H9 (cell line): ENCODE results near the gene SNX5. TPM values are rescaled to one million over a fixed set of nuclear protein-coding genes. Genes with fewer than 3 reads are reported as not detected.

Experiments used
- DNase-seq: peaks from one replicate; pipeline ENCODE4 v3.0.0-alpha.2; 2017
- H2AFZ ChIP-seq: one replicate; pipeline ENCODE4 v1.6.1; 2013; ENCODE audit warnings: mild to moderate bottlenecking, low read length, control low read depth, moderate library complexity
- H2AK5ac ChIP-seq: 2 replicates; pipeline ENCODE4 v1.6.1; 2013; ENCODE audit warnings: low read length, control low read depth, mixed read lengths; ENCODE audit not compliant: insufficient read length
- H2BK120ac ChIP-seq: one replicate; pipeline ENCODE4 v1.6.1; 2013; ENCODE audit warnings: low read depth, mild to moderate bottlenecking, low read length, control low read depth, inconsistent platforms; ENCODE audit not compliant: poor library complexity, severe bottlenecking
- H2BK12ac ChIP-seq: 2 replicates; pipeline ENCODE4 v1.6.1; 2013; ENCODE audit warnings: low read length, control low read depth, mixed read lengths, low read depth; ENCODE audit not compliant: insufficient read length
- H2BK15ac ChIP-seq: 2 replicates; pipeline ENCODE4 v1.6.1; 2013; ENCODE audit warnings: low read depth, low read length, control low read depth
- H2BK20ac ChIP-seq: one replicate; pipeline ENCODE4 v1.6.1; 2013; ENCODE audit warnings: low read depth, mild to moderate bottlenecking, low read length, control low read depth, inconsistent platforms; ENCODE audit not compliant: poor library complexity, severe bottlenecking
- H2BK5ac ChIP-seq: 2 replicates; pipeline ENCODE4 v1.6.1; 2013; ENCODE audit warnings: low read length, control low read depth, mixed read lengths; ENCODE audit not compliant: insufficient read length
- H3K14ac ChIP-seq: 2 replicates; pipeline ENCODE4 v1.6.1; 2013; ENCODE audit warnings: low read length, control low read depth; ENCODE audit not compliant: insufficient read depth
- H3K18ac ChIP-seq: 2 replicates; pipeline ENCODE4 v1.6.1; 2013; ENCODE audit warnings: low read depth, mild to moderate bottlenecking, mixed read lengths, low read length, control low read depth; ENCODE audit not compliant: insufficient read length
- H3K23ac ChIP-seq: 2 replicates; pipeline ENCODE4 v1.6.1; 2013; ENCODE audit warnings: low read length, control low read depth, mixed read lengths, low read depth; ENCODE audit not compliant: insufficient read length
- H3K23me2 ChIP-seq: 2 replicates; pipeline ENCODE4 v1.6.1; 2013; ENCODE audit warnings: low read depth, mild to moderate bottlenecking, mixed read lengths, low read length, control low read depth; ENCODE audit not compliant: insufficient read length, poor library complexity, severe bottlenecking
- H3K27ac ChIP-seq: 2 replicates; pipeline ENCODE4 v1.5.1; 2013; ENCODE audit warnings: low read length, control low read depth, mixed read lengths, low read depth; ENCODE audit not compliant: insufficient read length
- H3K27me3 ChIP-seq: 2 replicates; pipeline ENCODE4 v1.6.1; 2013; ENCODE audit warnings: low read length, control low read depth, inconsistent platforms; ENCODE audit not compliant: insufficient read depth
- H3K4ac ChIP-seq: 2 replicates; pipeline ENCODE4 v1.6.1; 2013; ENCODE audit warnings: low read depth, mild to moderate bottlenecking, control low read depth, inconsistent platforms, low read length, moderate library complexity
- H3K4me1 ChIP-seq: 2 replicates; pipeline ENCODE4 v1.6.1; 2013; ENCODE audit warnings: low read length, control low read depth, inconsistent platforms; ENCODE audit not compliant: insufficient read depth
- H3K4me2 ChIP-seq: 2 replicates; pipeline ENCODE4 v1.6.1; 2013; ENCODE audit warnings: low read length, control low read depth, mixed read lengths; ENCODE audit not compliant: insufficient read length, insufficient read depth
- H3K56ac ChIP-seq: 2 replicates; pipeline ENCODE4 v1.6.1; 2013; ENCODE audit warnings: low read depth, mild to moderate bottlenecking, mixed read lengths, low read length, control low read depth; ENCODE audit not compliant: insufficient read length
- H3K79me1 ChIP-seq: 2 replicates; pipeline ENCODE4 v1.6.1; 2013; ENCODE audit warnings: low read depth, mild to moderate bottlenecking, moderate library complexity, low read length, control low read depth, inconsistent platforms; ENCODE audit not compliant: insufficient read depth, poor library complexity, severe bottlenecking
- H3K79me2 ChIP-seq: 2 replicates; pipeline ENCODE4 v1.6.1; 2013; ENCODE audit warnings: low read length, control low read depth, inconsistent platforms; ENCODE audit not compliant: insufficient read depth
- H3K9ac ChIP-seq: 2 replicates; pipeline ENCODE4 v1.6.1; 2013; ENCODE audit warnings: low read length, control low read depth, mixed read lengths; ENCODE audit not compliant: insufficient read length; ENCODE audit errors: extremely low read depth
- H3K9me3 ChIP-seq: one replicate; pipeline ENCODE4 v1.6.1; 2013; ENCODE audit warnings: low read depth, low read length, inconsistent platforms; ENCODE audit not compliant: control insufficient read depth
- H3T11ph ChIP-seq: one replicate; pipeline ENCODE4 v1.6.1; 2013; ENCODE audit warnings: mild to moderate bottlenecking, low read length, control low read depth, inconsistent platforms
- H4K20me1 ChIP-seq: one replicate; pipeline ENCODE4 v1.6.1; 2013; ENCODE audit not compliant: control insufficient read depth, insufficient read length, insufficient read depth
- H4K5ac ChIP-seq: 2 replicates; pipeline ENCODE4 v1.6.1; 2013; ENCODE audit warnings: low read depth, mild to moderate bottlenecking, mixed read lengths, low read length, control low read depth; ENCODE audit not compliant: insufficient read length
- H4K8ac ChIP-seq: replicated peaks from 2 replicates; pipeline ENCODE4 v1.6.1; 2013; ENCODE audit warnings: low read length, control low read depth, mixed read lengths, low read depth; ENCODE audit not compliant: insufficient read length
- H4K91ac ChIP-seq: 2 replicates; pipeline ENCODE4 v1.6.1; 2013; ENCODE audit warnings: low read depth, mild to moderate bottlenecking, moderate library complexity, mixed read lengths, low read length, control low read depth; ENCODE audit not compliant: insufficient read length
- H3K27ac Mint-ChIP-seq, 3 experiments: 2 replicates in 2 of 3; 3 replicates in 1 of 3; pipeline ENCODE4 v1.8.0; 2020 to 2021; ENCODE audit warnings: mixed read lengths in 3 of 3, mild to moderate bottlenecking in 1 of 3, moderate library complexity in 1 of 3
- H3K27me3 Mint-ChIP-seq: 2 replicates; pipeline ENCODE4 v1.8.0; 2021; ENCODE audit warnings: low read depth, mild to moderate bottlenecking, moderate library complexity, mixed read lengths
- H3K36me3 Mint-ChIP-seq, 3 experiments: 2 replicates in 2 of 3; 3 replicates in 1 of 3; pipeline ENCODE4 v1.8.0; 2020 to 2021; ENCODE audit warnings: low read depth in 3 of 3, mixed read lengths in 3 of 3; ENCODE audit not compliant: insufficient read depth in 1 of 3
- H3K4me1 Mint-ChIP-seq, 2 experiments: 2 replicates each; pipeline ENCODE4 v1.8.0; 2020; ENCODE audit warnings: mixed read lengths in 2 of 2
- H3K4me3 Mint-ChIP-seq, 2 experiments: 2 replicates in 1 of 2; 3 replicates in 1 of 2; pipeline ENCODE4 v1.8.0; 2020 to 2021; ENCODE audit warnings: mild to moderate bottlenecking in 2 of 2, mixed read lengths in 2 of 2, moderate library complexity in 1 of 2
- H3K9me3 Mint-ChIP-seq, 2 experiments: 2 replicates in 1 of 2; 3 replicates in 1 of 2; pipeline ENCODE4 v1.8.0; 2020; ENCODE audit warnings: mild to moderate bottlenecking in 2 of 2, mixed read lengths in 2 of 2, moderate library complexity in 1 of 2
- WGBS: extraction: QIAGEN DNeasy Blood & Tissue Kit; methylation state at CpG from one replicate; pipeline ENCODE4 v1.1.7; 2013; ENCODE audit warnings: missing lambda C conversion rate, low lambda C conversion rate, mixed read lengths; ENCODE audit not compliant: insufficient read length; ENCODE audit errors: extremely low coverage; 5-methylcytosine and 5-hydroxymethylcytosine counted together
- total RNA-seq: library from RNA; stranded (reverse); gene quantifications from 2 replicates; pipeline ENCODE4 v1.2.1, GENCODE V29; 2021
- TF ChIP-seq, protein P1 (sequence below): fragments of 200-600 bp; sonication (generic); conservative IDR thresholded peaks from 3 replicates; pipeline ENCODE4 v1.8.0; 2021; ENCODE audit warnings: antibody characterized with exemption, mild to moderate bottlenecking

Gene SNX5
- total RNA-seq, 1 experiment from 2014 or later, result 194 TPM

DNA sequence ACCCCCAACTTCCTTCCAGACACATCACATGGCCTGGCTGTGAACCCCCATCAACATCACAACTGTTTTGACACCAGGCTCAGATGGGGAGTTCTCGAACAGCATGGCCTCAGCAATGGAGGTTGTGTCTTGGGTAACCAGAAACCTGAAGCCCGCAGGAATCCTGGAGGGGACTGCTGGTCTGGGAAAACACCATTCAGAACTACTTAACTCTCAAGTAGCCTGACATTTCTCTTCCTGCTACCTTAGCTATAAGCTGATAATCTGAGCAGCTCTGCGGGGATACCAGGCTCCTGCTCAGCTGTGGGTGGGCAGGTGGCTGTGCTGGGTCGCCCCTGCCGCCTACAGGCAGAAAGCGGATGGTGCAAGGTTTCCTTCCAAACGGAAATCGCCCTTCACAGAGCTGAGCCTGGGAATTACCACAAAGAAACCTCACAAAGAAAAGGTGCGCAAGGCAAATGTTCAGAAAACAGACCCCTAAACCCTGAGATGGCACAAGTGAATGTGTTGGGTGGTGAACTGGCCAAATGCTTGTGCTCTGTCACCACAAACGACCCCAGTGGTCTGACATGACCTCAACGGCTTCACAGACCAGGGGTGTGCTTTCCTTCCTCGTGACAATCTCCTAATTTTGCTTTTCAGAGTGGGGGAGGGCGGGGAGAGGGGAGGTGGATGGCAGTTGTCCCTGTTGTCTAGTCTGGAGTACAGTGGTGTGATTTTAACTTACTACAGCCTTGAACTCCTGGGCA lies 29.5 kb downstream of the SNX5 start:
- Histone ChIP-seq H2BK5ac (no peak overlapping the region), H2BK20ac (no peak overlapping the region), H2BK15ac (no peak overlapping the region), H3K23ac (no peak overlapping the region), H3K27me3 (no peaks in the 10 kb centered on the region; the same call in 1 of the 2 replicates), H4K5ac (no peak overlapping the region), H3T11ph (no peak overlapping the region), H3K9me3 (no peaks in the 10 kb centered on the region), H2BK120ac (no peak overlapping the region), H3K23me2 (no peaks in the 10 kb centered on the region), H3K27ac (peak overlapping the region; percentile 50), H4K91ac (no peak overlapping the region), H3K79me2 (no peaks in the 10 kb centered on the region), H2BK12ac (no peak overlapping the region), H3K56ac (no peak overlapping the region), H3K4me2 (peak overlapping the region; percentile 10), H3K79me1 (no peaks in the 10 kb centered on the region), H4K20me1 (peaks cover 2% of the 10 kb centered on the region), H2AFZ (no peak overlapping the region), H3K14ac (peak overlapping the region; percentile 62; the same call in 1 of the 2 replicates), H3K4ac (no peak overlapping the region), H4K8ac (no peak overlapping the region), H3K18ac (peak overlapping the region; percentile 4), H3K4me1 (peaks cover 7% of the 10 kb centered on the region; the same call in 1 of the 2 replicates), H2AK5ac (no peak overlapping the region), H3K9ac (peak overlapping the region; percentile 18)
- peaks cover 66 to 68% of the 10 kb centered on the region in 2 experiments for H3K4me1 Mint-ChIP-seq
- peak; percentile 86 for DNase-seq
- H3K9me3 Mint-ChIP-seq, result no peaks in the 10 kb centered on the region
- peak overlapping the region; percentile 44 to 95 (median 83); a peak in 3 of 7 replicates for H3K27ac Mint-ChIP-seq
- TF ChIP-seq, protein P1, sequence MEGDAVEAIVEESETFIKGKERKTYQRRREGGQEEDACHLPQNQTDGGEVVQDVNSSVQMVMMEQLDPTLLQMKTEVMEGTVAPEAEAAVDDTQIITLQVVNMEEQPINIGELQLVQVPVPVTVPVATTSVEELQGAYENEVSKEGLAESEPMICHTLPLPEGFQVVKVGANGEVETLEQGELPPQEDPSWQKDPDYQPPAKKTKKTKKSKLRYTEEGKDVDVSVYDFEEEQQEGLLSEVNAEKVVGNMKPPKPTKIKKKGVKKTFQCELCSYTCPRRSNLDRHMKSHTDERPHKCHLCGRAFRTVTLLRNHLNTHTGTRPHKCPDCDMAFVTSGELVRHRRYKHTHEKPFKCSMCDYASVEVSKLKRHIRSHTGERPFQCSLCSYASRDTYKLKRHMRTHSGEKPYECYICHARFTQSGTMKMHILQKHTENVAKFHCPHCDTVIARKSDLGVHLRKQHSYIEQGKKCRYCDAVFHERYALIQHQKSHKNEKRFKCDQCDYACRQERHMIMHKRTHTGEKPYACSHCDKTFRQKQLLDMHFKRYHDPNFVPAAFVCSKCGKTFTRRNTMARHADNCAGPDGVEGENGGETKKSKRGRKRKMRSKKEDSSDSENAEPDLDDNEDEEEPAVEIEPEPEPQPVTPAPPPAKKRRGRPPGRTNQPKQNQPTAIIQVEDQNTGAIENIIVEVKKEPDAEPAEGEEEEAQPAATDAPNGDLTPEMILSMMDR, result peak; percentile 91
- no peak overlapping the region; a peak in 1 of 5 replicates for H3K4me3 Mint-ChIP-seq
- peaks cover 21% of the 10 kb centered on the region for H3K27me3 Mint-ChIP-seq
- no CpG with 5 or more reads among the region's 13 CpGs for WGBS
- peaks cover 21 to 36% (median 27%) of the 10 kb centered on the region in 3 experiments; a peak in 6 of 7 replicates for H3K36me3 Mint-ChIP-seq
